G401 (cell line): ENCODE data around the gene ATXN10. TPM values are rescaled to one million over a fixed set of nuclear protein-coding genes. Genes with fewer than 3 reads are reported as not detected.
"Not testable (repeated sequence)": the region's sequence is repeated elsewhere in the genome, so short reads cannot be mapped to it uniquely, and the experiment has no call there.

Experiments used
- DNase-seq: peaks from one replicate; pipeline ENCODE4 v3.0.0-alpha.2; 2015; ENCODE audit warnings: low spot score
- in situ Hi-C: cut with HindIII; loops from 2 replicates; pipeline ENCODE4 v1.10.0; 2016; ENCODE audit warnings: low sequenced_read_pairs, mixed read lengths
- total RNA-seq: library from RNA; depleted of rRNA; stranded (reverse); fragments of >200 nt; shearing (Covaris generic); gene quantifications from 2 replicates; pipeline ENCODE4 v1.2.3, GENCODE V29; 2014

ATXN10 gene
- total RNA-seq, 1 experiment from 2014 or later = 112 TPM

GRCh38 chr22:45775062-45775461 lies 103.4 kb downstream of the ATXN10 start:
- in situ Hi-C loops = no loop called here
- no peak for DNase-seq

- in situ Hi-C loops = no loop called here
- no peak for DNase-seq
Measured at GRCh38 chr22:45775569-45776312, 104.1 kb downstream of the ATXN10 start.

- no peak for DNase-seq
- in situ Hi-C loops = no loop called here
Measured at GRCh38 chr22:45776313-45776585, 104.6 kb downstream of the ATXN10 start.

- in situ Hi-C loops = no loop called here
- no peak for DNase-seq
Measured at GRCh38 chr22:45777046-45777851, 105.6 kb downstream of the ATXN10 start.

GRCh38 chr22:45777852-45778375 lies 106.3 kb downstream of the ATXN10 start:
- no peak for DNase-seq
- in situ Hi-C loops = no loop called here

- in situ Hi-C loops = no loop called here
- no peak for DNase-seq
Measured at GRCh38 chr22:45781459-45781858, 109.8 kb downstream of the ATXN10 start.

- in situ Hi-C loops = no loop called here
Measured at GRCh38 chr22:45781966-45782365, 110.3 kb downstream of the ATXN10 start.

GRCh38 chr22:45783021-45783420 lies 111.4 kb downstream of the ATXN10 start:
- in situ Hi-C loops = no loop called here
- DNase-seq = no peak

More at GRCh38 chr22:45781966-45782365, 110.3 kb downstream of the ATXN10 start:
- DNase-seq = no peak

GRCh38 chr22:45783690-45784089 lies 112.1 kb downstream of the ATXN10 start:
- no peak for DNase-seq
- in situ Hi-C loops = no loop called here

- no peak for DNase-seq
- in situ Hi-C loops = no loop called here
Measured at GRCh38 chr22:45784357-45785277, 113.0 kb downstream of the ATXN10 start.

GRCh38 chr22:45785458-45785857 lies 113.8 kb downstream of the ATXN10 start:
- in situ Hi-C loops = no loop called here
- DNase-seq = peak; percentile 81

GRCh38 chr22:45786726-45787125 lies 115.1 kb downstream of the ATXN10 start:
- DNase-seq = no peak
- in situ Hi-C loops = no loop called here

GRCh38 chr22:45787759-45788158 lies 116.1 kb downstream of the ATXN10 start:
- in situ Hi-C loops = no loop called here
- no peak for DNase-seq

GRCh38 chr22:45788522-45788921 lies 116.9 kb downstream of the ATXN10 start:
- in situ Hi-C loops = no loop called here
- DNase-seq = no peak

- in situ Hi-C loops = no loop called here
Measured at GRCh38 chr22:45790401-45790800, 118.8 kb downstream of the ATXN10 start.

GRCh38 chr22:45793161-45793560 lies 121.5 kb downstream of the ATXN10 start:
- no peak for DNase-seq
- in situ Hi-C loops = no loop called here

More at GRCh38 chr22:45790401-45790800, 118.8 kb downstream of the ATXN10 start:
- no peak for DNase-seq

- in situ Hi-C loops = no loop called here
- no peak for DNase-seq
Measured at GRCh38 chr22:45793892-45794291, 122.3 kb downstream of the ATXN10 start.

- in situ Hi-C loops, DNase-seq: not testable (repeated sequence)
Measured at GRCh38 chr22:45796009-45796408, 124.4 kb downstream of the ATXN10 start.

- in situ Hi-C loops = no loop called here
- no peak for DNase-seq
Measured at GRCh38 chr22:45799291-45799690, 127.7 kb downstream of the ATXN10 start.
